ENCODE results near the gene RETSAT. TPM values are rescaled to one million over a fixed set of nuclear protein-coding genes. Genes with fewer than 3 reads are reported as not detected.

The RETSAT gene
- total and polyA plus RNA-seq, 2 of the 13 experiments (the other 11 are each of a cell fraction or from before 2014, with no cell fraction given), result 46.7 to 61.0 TPM

DNA sequence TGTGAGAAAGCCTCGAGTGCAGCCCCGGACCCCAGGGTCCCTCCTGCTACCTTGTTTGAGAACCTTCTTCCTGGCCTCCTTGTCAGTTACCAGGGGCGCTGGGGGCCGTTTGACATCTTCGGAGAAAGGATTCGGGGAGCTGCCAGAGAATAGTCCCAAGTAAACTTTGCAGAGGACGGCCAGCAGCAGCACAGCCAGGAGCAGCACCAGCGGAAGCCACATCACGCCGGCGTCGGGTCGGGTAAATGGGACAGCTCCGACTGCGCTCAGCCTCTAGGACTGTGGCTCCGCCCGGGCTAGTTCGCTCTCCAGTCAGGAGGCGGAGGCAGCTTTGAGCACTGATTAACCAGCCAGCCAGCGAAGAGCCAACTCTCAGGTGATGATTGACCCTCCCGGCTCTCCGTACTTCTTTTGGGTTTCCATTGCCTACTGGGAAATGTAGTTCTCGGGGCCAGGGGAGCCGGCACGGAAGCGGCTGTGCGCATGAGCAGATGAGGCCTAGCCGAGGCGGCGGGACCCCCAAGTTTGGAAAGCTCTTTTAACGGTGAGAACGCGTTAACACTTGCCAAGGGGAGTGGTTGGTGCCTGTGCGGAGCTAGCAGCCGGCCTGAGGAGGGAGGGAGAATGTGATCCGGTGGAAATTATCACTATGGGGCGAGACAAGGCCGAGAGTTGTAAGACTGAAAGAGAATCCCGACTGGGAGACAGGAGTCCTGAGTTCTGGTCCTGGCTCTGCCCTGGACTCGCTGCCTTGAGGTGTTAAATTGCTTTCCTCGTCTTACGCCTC, at the start of gene RETSAT, which contains the start of gene ELMOD3 (continued):
- peak; percentile 78 for TF ChIP-seq ZNF646 (CRISPR knock-in tag; IDR thresholded peaks at IDR 0.05)
- TF ChIP-seq, protein P1, sequence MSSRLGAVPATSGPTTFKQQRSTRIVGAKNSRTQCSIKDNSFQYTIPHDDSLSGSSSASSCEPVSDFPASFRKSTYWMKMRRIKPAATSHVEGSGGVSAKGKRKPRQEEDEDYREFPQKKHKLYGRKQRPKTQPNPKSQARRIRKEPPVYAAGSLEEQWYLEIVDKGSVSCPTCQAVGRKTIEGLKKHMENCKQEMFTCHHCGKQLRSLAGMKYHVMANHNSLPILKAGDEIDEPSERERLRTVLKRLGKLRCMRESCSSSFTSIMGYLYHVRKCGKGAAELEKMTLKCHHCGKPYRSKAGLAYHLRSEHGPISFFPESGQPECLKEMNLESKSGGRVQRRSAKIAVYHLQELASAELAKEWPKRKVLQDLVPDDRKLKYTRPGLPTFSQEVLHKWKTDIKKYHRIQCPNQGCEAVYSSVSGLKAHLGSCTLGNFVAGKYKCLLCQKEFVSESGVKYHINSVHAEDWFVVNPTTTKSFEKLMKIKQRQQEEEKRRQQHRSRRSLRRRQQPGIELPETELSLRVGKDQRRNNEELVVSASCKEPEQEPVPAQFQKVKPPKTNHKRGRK (CRISPR knock-in tag; IDR thresholded peaks at IDR 0.05), result no peak
- peak; percentile 97; the same call in 1 of the 2 replicates for TF ChIP-seq NFKB2 (CRISPR knock-in tag; IDR thresholded peaks at IDR 0.05; ENCODE audit: borderline replicate concordance)
- TF ChIP-seq, protein P2, sequence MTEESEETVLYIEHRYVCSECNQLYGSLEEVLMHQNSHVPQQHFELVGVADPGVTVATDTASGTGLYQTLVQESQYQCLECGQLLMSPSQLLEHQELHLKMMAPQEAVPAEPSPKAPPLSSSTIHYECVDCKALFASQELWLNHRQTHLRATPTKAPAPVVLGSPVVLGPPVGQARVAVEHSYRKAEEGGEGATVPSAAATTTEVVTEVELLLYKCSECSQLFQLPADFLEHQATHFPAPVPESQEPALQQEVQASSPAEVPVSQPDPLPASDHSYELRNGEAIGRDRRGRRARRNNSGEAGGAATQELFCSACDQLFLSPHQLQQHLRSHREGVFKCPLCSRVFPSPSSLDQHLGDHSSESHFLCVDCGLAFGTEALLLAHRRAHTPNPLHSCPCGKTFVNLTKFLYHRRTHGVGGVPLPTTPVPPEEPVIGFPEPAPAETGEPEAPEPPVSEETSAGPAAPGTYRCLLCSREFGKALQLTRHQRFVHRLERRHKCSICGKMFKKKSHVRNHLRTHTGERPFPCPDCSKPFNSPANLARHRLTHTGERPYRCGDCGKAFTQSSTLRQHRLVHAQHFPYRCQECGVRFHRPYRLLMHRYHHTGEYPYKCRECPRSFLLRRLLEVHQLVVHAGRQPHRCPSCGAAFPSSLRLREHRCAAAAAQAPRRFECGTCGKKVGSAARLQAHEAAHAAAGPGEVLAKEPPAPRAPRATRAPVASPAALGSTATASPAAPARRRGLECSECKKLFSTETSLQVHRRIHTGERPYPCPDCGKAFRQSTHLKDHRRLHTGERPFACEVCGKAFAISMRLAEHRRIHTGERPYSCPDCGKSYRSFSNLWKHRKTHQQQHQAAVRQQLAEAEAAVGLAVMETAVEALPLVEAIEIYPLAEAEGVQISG (CRISPR knock-in tag; IDR thresholded peaks at IDR 0.05), result peak; percentile 88
- peak; percentile 64; the same call in 1 of the 2 replicates for TF ChIP-seq HHEX (CRISPR knock-in tag; IDR thresholded peaks at IDR 0.05)
- no peak for TF ChIP-seq NFE2 (CRISPR knock-in tag; IDR thresholded peaks at IDR 0.05)
- peak; percentile 58; the same call in 1 of the 2 replicates for TF ChIP-seq ZNF703 (CRISPR knock-in tag; IDR thresholded peaks at IDR 0.05; ENCODE audit: borderline replicate concordance)
- TF ChIP-seq ATF7-NPFF (CRISPR knock-in tag; IDR thresholded peaks at IDR 0.05; ENCODE audit: low read depth), result 0 out of 2 replicates have a peak, but pooled peaks have one; percentile 37
- TF ChIP-seq MXD4 (CRISPR knock-in tag; IDR thresholded peaks at IDR 0.05), result peak; percentile 68
- peak; percentile 99 for TF ChIP-seq ZNF143 (CRISPR knock-in tag; IDR thresholded peaks at IDR 0.05)
- peak; percentile 91 for TF ChIP-seq SMAD3 (CRISPR knock-in tag; IDR thresholded peaks at IDR 0.05)
- TF ChIP-seq, protein P3, sequence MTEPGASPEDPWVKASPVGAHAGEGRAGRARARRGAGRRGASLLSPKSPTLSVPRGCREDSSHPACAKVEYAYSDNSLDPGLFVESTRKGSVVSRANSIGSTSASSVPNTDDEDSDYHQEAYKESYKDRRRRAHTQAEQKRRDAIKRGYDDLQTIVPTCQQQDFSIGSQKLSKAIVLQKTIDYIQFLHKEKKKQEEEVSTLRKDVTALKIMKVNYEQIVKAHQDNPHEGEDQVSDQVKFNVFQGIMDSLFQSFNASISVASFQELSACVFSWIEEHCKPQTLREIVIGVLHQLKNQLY (CRISPR knock-in tag; IDR thresholded peaks at IDR 0.05), result peak; percentile 40
- peak; percentile 83 for TF ChIP-seq ZNF616 (CRISPR knock-in tag; IDR thresholded peaks at IDR 0.05; ENCODE audit: low read depth)
- peak; percentile 93; the same call in 1 of the 2 replicates for TF ChIP-seq ZNF773 (CRISPR knock-in tag; IDR thresholded peaks at IDR 0.05; ENCODE audit: borderline replicate concordance)
- no peak for TF ChIP-seq TEAD3 (CRISPR knock-in tag; optimal IDR thresholded peaks at IDR 0.05; ENCODE audit: borderline replicate concordance)

Measured in HepG2 (cell line).